Measurements from ENCODE around the gene TAF11L14.

DNA sequence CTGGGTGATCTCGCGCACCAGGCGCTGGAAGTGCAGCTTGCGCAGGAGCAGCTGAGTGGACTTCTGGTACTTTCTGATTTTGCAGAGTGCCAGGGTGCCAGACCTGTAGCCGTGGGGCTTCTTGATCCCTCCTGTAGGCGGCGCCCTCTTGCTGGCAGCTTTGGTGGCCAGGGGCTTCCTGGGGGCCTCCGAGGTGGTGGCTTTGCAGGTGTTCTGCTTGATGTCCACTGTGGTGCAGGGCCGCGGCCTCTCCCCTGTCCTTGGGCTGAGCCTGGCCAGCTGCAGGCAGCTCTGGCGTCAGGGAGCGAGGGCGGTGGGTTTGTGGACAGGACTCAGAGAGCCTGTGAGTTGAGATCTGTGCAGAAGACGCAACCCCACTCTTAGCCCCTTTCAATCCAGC is 36.1 kb downstream of the TAF11L14 start:
- no peak for TF ChIP-seq ZNF274 (IDR thresholded peaks at IDR 0.05; ENCODE audit: low read depth, low read length)
- TF ChIP-seq SUZ12 (IDR thresholded peaks at IDR 0.05; ENCODE audit: extremely low read depth, insufficient read depth, insufficient read length): no peak
- TF ChIP-seq YY1 (IDR thresholded peaks at IDR 0.05; ENCODE audit: insufficient read depth, insufficient read length): no peak

Data from NT2/D1 (cell line).